HG03064 (cell line): ENCODE measurements around the gene CYP24A1.
A peak's percentile ranks its signal among the peaks of the same experiment; 100 is the strongest.

ENCODE experiments used
- ATAC-seq: cut with Tn5 transposase; IDR thresholded peaks from one replicate; pipeline ENCODE4 v1.9.1; 2021; ENCODE audit warnings: low read depth; ENCODE audit not compliant: unreplicated experiment

The CYP24A1 gene

GRCh38 chr20:54204063-54204462 lies 30.3 kb upstream of the CYP24A1 start:
- no peak for ATAC-seq

GRCh38 chr20:54203281-54203680 lies 29.5 kb upstream of the CYP24A1 start:
- no peak for ATAC-seq

- ATAC-seq = no peak
These were observed 27.6 kb upstream of the CYP24A1 start for GRCh38 chr20:54201268-54201846.

- ATAC-seq = no peak
These were observed 26.9 kb upstream of the CYP24A1 start for GRCh38 chr20:54200487-54201267.

- peak; percentile 67 for ATAC-seq
These were observed 26.0 kb upstream of the CYP24A1 start for GRCh38 chr20:54199721-54200176.

GRCh38 chr20:54199283-54199682 lies 25.5 kb upstream of the CYP24A1 start:
- no peak for ATAC-seq

GRCh38 chr20:54197621-54198604 lies 24.1 kb upstream of the CYP24A1 start:
- ATAC-seq = no peak

- ATAC-seq = no peak
These were observed 22.0 kb upstream of the CYP24A1 start for GRCh38 chr20:54195483-54196472.

- ATAC-seq = no peak
These were observed 21.1 kb upstream of the CYP24A1 start for GRCh38 chr20:54194724-54195438.

- no peak for ATAC-seq
These were observed 20.0 kb upstream of the CYP24A1 start for GRCh38 chr20:54193817-54194216.

- ATAC-seq = no peak
These were observed 16.4 kb upstream of the CYP24A1 start for GRCh38 chr20:54190217-54190616.

GRCh38 chr20:54189630-54190029 lies 15.8 kb upstream of the CYP24A1 start:
- ATAC-seq = no peak

GRCh38 chr20:54188132-54188849 lies 14.5 kb upstream of the CYP24A1 start:
- ATAC-seq = no peak

- ATAC-seq = no peak
These were observed 11.3 kb upstream of the CYP24A1 start for GRCh38 chr20:54184904-54185626.

- no peak for ATAC-seq
These were observed 10.3 kb upstream of the CYP24A1 start for GRCh38 chr20:54184071-54184470.

- ATAC-seq = no peak
These were observed 7.1 kb upstream of the CYP24A1 start for GRCh38 chr20:54180931-54181330.

GRCh38 chr20:54179946-54180345 lies 6.2 kb upstream of the CYP24A1 start:
- ATAC-seq = no peak

- ATAC-seq = no peak
These were observed 4.5 kb upstream of the CYP24A1 start for GRCh38 chr20:54178256-54178655.
